NB4 (cell line): ENCODE data around the gene TUBB3.

Experiments
- CTCF ChIP-seq: IDR thresholded peaks from one replicate; pipeline ENCODE4 v1.5.1; 2012; ENCODE audit warnings: low read depth, low read length
- MAX ChIP-seq: IDR thresholded peaks from 2 replicates; pipeline ENCODE4 v1.6.1; 2011; ENCODE audit warnings: low read depth, low read length
- MYC ChIP-seq: IDR thresholded peaks from 2 replicates; pipeline ENCODE4 v1.6.1; 2011; ENCODE audit warnings: low read depth, low read length
- POLR2A ChIP-seq: IDR thresholded peaks from 2 replicates; pipeline ENCODE4 v1.6.1; 2011; ENCODE audit warnings: mild to moderate bottlenecking; ENCODE audit not compliant: insufficient read length; ENCODE audit errors: extremely low read depth

- TF ChIP-seq MAX = no peak
- no peak for TF ChIP-seq CTCF
- TF ChIP-seq POLR2A = no peak
- TF ChIP-seq MYC = no peak
Measured at GRCh38 chr16:89974870-89975269, 51.7 kb downstream of the TUBB3 start.
